ENCODE results near the gene KRTAP5-5.
"Not testable (repeated sequence)": the region's sequence is repeated elsewhere in the genome, so short reads cannot be mapped to it uniquely, and the experiment has no call there.

- not testable (repeated sequence) for TF ChIP-seq CTCF (IDR thresholded peaks at IDR 0.05); EZH2 (IDR thresholded peaks at IDR 0.05; ENCODE audit: borderline replicate concordance, insufficient read depth, low read depth, low read length, poor library complexity, severe bottlenecking)
Observed at GRCh38 chr11:1607901-1608300, 21.7 kb upstream of the KRTAP5-5 start.

Data from B cell (primary cell).